ENCODE results near the gene MYO3B.

MYO3B gene

GRCh38 chr2:170307052-170307451 is 129.1 kb downstream of the MYO3B start:
- Histone ChIP-seq H3K4me1 (no peaks in the 10 kb centered on the region), H3K9ac (no peak overlapping the region), H3K27ac (no peak overlapping the region), H3K36me3 (no peaks in the 10 kb centered on the region), H3K27me3 (no peaks in the 10 kb centered on the region), H3K9me3 (replicated peaks in 1 of 11) (no peaks in the 10 kb centered on the region), H4K20me1 (no peaks in the 10 kb centered on the region), H3K4me2 (no peak overlapping the region), H3K4me3 (no peak overlapping the region)
- TF ChIP-seq Cebpa-rat (IDR thresholded peaks at IDR 0.05), result no peak

- Histone ChIP-seq H3K9me3 (replicated peaks in 1 of 11) (no peaks in the 10 kb centered on the region), H3K4me3 (no peak overlapping the region), H3K9ac (no peak overlapping the region), H3K4me2 (no peak overlapping the region), H3K27ac (no peak overlapping the region), H4K20me1 (no peaks in the 10 kb centered on the region), H3K4me1 (no peaks in the 10 kb centered on the region), H3K36me3 (no peaks in the 10 kb centered on the region), H3K27me3 (no peaks in the 10 kb centered on the region)
- no peak for TF ChIP-seq Cebpa-rat (IDR thresholded peaks at IDR 0.05)
Measured at GRCh38 chr2:170307555-170308351, 129.8 kb downstream of the MYO3B start.

DNA sequence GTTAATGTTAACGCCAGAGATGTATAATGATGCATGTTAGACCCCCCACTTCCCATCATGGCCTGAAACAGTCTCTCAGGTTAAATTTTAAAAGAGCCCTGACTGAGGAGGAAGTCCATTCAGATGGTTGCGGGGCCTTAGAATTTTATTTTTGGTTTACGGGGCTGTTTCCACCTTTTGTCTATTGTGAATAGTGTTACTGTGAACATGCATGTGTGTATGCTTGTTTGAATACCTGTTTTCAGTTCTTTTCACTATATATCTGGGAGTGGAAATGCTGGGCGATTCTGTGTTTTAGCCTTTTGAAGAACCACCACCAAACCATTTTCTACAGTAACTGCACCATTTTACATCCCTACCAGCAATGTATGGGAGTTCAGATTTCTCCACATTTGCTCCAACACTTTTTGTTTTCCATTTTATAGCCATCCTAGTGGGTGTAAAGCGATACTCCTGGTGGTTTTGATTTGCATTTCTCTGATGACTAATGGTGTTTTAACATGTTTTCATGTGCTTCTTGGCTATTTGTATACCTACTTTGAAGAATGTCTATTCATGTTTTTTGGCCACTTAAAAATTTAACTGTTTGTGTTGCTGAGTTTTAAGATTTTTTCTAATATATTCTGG is 133.0 kb downstream of the MYO3B start:
- Histone ChIP-seq H3K4me2 (no peak overlapping the region), H3K27ac (no peak overlapping the region), H3K4me1 (peaks cover 0 to 4% (median 0%) of the 10 kb centered on the region in 10 experiments; a peak in 2 of 20 replicates), H3K9ac (no peak overlapping the region), H3K9me3 (replicated peaks in 1 of 11) (no peaks in the 10 kb centered on the region), H3K36me3 (no peaks in the 10 kb centered on the region), H3K27me3 (no peaks in the 10 kb centered on the region), H3K4me3 (no peak overlapping the region), H4K20me1 (no peaks in the 10 kb centered on the region)
- TF ChIP-seq Cebpa-rat (IDR thresholded peaks at IDR 0.05), result no peak

DNA sequence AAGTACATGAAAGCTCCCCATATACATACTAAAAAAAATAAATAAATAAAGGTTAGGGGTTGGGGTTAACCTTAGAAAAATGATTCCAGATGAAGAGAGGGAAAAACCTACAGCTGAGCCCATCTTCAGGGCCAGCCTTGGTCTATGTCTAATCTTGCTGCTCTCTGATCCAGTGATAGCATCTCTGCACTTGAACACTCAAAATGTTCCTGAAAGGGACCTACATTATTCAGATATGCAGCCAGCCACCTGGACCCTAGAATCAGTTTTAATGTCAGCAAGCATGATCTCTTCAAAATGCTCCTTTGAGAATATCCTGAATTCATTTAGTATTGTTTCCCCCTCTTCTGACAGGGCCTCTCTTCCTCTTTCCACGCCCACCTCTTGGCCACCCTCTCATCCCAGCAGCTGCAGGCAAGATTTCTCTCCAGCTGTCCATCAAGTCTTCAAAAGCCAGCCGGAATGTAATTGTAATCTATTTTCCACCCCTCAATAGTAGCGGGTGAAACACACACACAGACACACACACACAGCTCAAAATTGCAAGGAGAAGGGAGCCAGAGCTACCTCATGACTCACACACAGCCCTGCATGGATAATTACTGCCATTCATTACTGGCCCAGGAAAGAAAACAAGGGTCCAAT is 135.5 kb downstream of the MYO3B start:
- H3K9me3 ChIP-seq (replicated peaks in 1 of 11), result no peaks in the 10 kb centered on the region
- TF ChIP-seq Cebpa-rat (IDR thresholded peaks at IDR 0.05), result no peak
- no peak overlapping the region for H3K4me3 ChIP-seq
- H3K27me3 ChIP-seq, result no peaks in the 10 kb centered on the region
- H3K4me1 ChIP-seq, result peaks cover 0 to 4% (median 0%) of the 10 kb centered on the region in 10 experiments; a peak in 2 of 20 replicates
- no peaks in the 10 kb centered on the region for H3K36me3 ChIP-seq
- H3K27ac ChIP-seq, result no peak overlapping the region
- peak overlapping the region in 2 of 11 experiments; percentile 8; a peak in 1 of 22 replicates for H3K4me2 ChIP-seq
- H4K20me1 ChIP-seq, result no peaks in the 10 kb centered on the region
- no peak overlapping the region for H3K9ac ChIP-seq

DNA sequence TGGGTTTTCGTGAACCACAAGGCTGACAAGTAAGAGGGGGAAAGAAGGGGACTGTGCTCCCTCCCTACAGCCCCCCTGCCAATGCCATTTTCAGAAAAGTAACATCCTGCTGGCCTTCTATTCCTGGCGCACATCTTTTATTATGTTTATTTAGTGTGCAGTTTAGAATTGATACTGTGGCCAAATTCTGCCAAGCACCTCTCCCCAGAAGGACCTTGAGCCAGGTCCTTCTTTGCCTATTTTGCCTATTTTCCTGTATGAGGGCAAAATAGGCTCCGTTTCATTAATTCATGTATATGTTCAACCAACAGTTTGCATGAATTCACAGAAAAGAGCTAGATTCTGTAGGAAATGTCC is 136.0 kb downstream of the MYO3B start:
- Histone ChIP-seq H3K4me2 (peak overlapping the region in 1 of 11 experiments; percentile 8; a peak in 1 of 22 replicates), H3K27me3 (no peaks in the 10 kb centered on the region), H4K20me1 (no peaks in the 10 kb centered on the region), H3K27ac (no peak overlapping the region), H3K9me3 (replicated peaks in 1 of 11) (peaks cover 0 to 2% (median 0%) of the 10 kb centered on the region in 11 experiments; a peak in 3 of 22 replicates), H3K4me1 (peaks cover 0 to 4% (median 0%) of the 10 kb centered on the region in 10 experiments; a peak in 2 of 20 replicates), H3K4me3 (no peak overlapping the region), H3K36me3 (no peaks in the 10 kb centered on the region), H3K9ac (no peak overlapping the region)
- TF ChIP-seq Cebpa-rat (IDR thresholded peaks at IDR 0.05), result no peak

DNA sequence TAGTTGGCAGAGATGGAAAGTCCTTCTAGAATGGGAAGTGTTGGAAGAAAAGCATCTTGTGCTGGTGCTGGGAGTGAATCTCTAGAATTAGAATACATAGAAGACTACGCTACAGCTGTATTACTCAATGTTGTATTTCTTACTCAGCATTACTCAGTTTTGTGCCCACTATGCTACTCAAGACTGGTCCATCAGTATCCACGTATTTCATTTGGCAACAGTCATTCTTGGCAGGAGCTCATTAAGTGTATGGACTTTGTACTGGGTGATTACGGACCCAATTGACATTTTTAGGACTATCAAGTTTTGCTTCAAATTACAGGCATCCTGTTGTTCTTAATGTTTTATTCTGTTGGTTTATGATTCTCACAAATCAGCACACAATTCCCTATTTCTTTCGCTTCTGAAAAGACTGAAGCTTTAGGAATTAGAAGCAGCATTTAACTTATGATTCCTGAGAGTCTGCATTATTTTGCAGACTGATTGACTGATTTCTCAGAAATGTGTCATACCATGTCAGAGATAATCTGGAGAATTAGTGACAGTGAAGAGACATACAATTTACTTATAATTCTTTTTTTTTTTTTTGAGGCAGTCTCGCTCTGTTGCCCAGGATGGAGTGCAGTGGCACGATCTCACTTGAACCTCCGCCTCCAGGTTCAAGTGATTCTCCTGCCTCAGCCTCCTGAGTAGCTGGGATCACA is 136.9 kb downstream of the MYO3B start:
- no peak for TF ChIP-seq Cebpa-rat (IDR thresholded peaks at IDR 0.05)
- Histone ChIP-seq H3K27me3 (no peaks in the 10 kb centered on the region), H4K20me1 (no peaks in the 10 kb centered on the region), H3K27ac (no peak overlapping the region), H3K36me3 (no peaks in the 10 kb centered on the region), H3K4me2 (no peak overlapping the region), H3K9ac (no peak overlapping the region), H3K4me1 (peaks cover 0 to 4% (median 0%) of the 10 kb centered on the region in 10 experiments; a peak in 2 of 20 replicates), H3K9me3 (replicated peaks in 1 of 11) (peaks cover 0 to 11% (median 8%) of the 10 kb centered on the region in 11 experiments; a peak in 9 of 22 replicates), H3K4me3 (no peak overlapping the region)

DNA sequence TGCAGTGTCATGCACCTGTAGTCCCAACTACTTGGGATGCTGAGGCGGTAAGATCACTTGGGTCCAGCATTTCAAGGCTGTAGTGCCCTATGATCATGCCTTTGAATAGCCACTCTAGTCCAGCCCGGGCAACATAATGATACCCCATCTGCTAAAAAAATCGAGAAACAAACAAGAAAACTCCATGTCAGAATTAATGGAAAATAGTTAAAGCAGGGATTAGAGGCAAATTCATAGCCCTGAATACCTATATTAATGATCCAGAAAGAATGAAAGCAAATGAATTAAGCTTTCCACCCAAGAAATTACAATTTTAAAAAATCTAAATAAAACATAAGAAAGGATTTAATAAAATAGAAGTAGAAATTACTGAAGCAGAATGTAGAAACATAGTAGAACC is 143.0 kb downstream of the MYO3B start:
- no peaks in the 10 kb centered on the region for H4K20me1 ChIP-seq
- H3K27me3 ChIP-seq, result no peaks in the 10 kb centered on the region
- peaks cover 6 to 21% (median 18%) of the 10 kb centered on the region in 11 experiments; a peak in 21 of 22 replicates for H3K9me3 ChIP-seq (replicated peaks in 1 of 11)
- no peaks in the 10 kb centered on the region for H3K4me1 ChIP-seq
- H3K27ac ChIP-seq, result no peak overlapping the region
- no peaks in the 10 kb centered on the region for H3K36me3 ChIP-seq
- no peak overlapping the region for H3K4me3 ChIP-seq
- no peak for TF ChIP-seq Cebpa-rat (IDR thresholded peaks at IDR 0.05)
- no peak overlapping the region for H3K9ac ChIP-seq
- H3K4me2 ChIP-seq, result no peak overlapping the region

DNA sequence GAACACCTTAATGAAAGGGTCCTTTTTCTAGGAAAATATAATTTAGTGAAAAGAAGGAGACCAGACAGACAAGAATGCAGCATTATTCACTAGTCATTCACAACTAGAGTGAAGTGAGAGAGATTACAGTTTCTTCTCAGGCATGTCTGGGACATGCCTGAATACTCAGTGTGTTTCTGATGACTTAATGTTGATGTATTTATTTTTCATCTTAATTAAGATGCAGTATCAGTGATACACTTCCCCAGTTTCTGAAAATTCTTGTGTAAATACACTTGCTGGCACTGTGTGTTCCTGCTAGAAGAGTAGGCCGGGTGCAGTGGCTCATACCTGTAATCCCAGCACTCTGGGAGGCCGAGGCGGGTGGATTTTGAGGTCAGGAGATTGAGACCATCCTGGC is 143.6 kb downstream of the MYO3B start:
- TF ChIP-seq Cebpa-rat (IDR thresholded peaks at IDR 0.05), result no peak
- Histone ChIP-seq H3K4me2 (no peak overlapping the region), H3K9me3 (replicated peaks in 1 of 11) (peaks cover 6 to 21% (median 18%) of the 10 kb centered on the region in 11 experiments; a peak in 21 of 22 replicates), H3K36me3 (no peaks in the 10 kb centered on the region), H3K27me3 (no peaks in the 10 kb centered on the region), H3K9ac (no peak overlapping the region), H3K4me3 (no peak overlapping the region), H3K4me1 (no peaks in the 10 kb centered on the region), H3K27ac (no peak overlapping the region), H4K20me1 (no peaks in the 10 kb centered on the region)
